GM12873 (cell line): Measurements from ENCODE around the gene WDFY1.

Experiments
- TF ChIP-seq, protein P1 (sequence below): IDR thresholded peaks from 2 replicates; pipeline ENCODE4 v1.5.1; 2012; ENCODE audit warnings: low read depth, mild to moderate bottlenecking, moderate library complexity, low read length, control low read depth; ENCODE audit not compliant: insufficient read depth; ENCODE audit errors: missing control alignments

The WDFY1 gene

DNA sequence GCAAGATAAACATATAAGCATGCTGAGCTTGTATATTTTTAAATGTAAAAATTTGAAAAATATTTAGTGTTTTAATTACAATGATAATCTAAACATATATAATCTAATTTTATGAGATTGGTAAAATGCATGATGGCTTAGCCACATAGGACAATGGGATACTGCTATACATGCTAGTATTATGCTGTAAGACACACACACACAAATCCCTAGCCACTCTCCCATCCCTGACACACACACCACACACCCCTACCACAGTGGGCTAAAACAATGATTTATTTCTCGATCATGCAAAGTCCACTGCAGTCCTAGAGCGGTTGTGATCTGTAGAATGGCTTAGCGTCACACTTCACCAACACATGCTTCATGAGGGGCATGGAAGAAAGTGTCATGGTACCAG lies 71.5 kb downstream of the WDFY1 start:
- TF ChIP-seq, protein P1, sequence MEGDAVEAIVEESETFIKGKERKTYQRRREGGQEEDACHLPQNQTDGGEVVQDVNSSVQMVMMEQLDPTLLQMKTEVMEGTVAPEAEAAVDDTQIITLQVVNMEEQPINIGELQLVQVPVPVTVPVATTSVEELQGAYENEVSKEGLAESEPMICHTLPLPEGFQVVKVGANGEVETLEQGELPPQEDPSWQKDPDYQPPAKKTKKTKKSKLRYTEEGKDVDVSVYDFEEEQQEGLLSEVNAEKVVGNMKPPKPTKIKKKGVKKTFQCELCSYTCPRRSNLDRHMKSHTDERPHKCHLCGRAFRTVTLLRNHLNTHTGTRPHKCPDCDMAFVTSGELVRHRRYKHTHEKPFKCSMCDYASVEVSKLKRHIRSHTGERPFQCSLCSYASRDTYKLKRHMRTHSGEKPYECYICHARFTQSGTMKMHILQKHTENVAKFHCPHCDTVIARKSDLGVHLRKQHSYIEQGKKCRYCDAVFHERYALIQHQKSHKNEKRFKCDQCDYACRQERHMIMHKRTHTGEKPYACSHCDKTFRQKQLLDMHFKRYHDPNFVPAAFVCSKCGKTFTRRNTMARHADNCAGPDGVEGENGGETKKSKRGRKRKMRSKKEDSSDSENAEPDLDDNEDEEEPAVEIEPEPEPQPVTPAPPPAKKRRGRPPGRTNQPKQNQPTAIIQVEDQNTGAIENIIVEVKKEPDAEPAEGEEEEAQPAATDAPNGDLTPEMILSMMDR = no peak

DNA sequence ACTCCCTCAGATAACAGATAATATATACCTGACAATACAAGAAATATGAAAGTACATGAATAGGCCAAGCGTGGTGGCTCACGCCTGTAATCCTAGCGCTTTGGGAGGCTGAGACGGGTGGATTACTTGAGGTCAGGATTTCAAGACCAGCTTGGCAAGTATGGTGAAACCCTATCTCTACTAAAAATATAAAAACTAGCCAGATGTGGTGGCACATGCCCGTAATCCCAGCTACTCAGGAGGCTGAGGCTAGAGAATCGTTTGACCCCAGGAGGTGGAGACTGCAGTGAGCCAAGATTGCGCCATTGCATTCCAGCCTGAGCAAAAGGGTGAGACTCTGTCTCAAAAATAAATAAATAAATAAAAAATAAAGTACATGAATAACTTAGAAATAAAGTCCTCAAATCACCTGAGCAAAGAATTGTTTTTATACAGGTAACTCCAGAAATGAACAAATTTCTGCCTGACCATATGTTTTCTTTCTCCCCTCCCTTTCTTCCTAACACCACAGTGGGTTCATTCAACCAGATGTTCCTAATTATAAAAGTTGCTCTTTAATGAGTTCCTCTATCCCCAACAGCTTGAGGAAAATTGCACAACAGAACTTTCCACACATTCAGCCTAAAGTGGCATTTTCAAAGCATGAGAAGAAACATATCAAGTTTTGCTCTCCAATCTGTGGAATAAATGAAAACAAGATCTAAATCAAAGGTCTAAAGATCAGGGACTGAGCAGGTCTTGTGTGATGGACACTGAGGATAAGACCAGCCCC lies 74.1 kb downstream of the WDFY1 start:
- TF ChIP-seq, protein P1 = no peak

DNA sequence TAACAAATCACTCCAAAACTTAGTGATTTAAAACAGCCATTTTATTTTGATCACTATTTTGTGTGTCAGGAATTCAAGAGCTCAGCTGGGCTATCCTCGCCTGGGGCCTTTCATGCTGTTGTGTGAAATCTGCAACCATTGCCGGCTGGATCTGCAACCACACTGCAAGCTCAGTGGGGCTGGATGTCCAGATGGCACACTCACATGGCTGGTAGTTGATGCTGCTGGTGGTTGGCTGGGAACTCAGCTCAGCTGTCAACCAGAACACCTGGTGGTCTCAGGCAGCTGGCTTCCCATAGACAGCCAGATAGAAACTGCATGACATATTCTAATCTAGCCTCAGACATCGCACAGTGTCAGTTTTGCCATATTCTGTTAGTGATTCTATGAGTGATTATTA lies 77.1 kb downstream of the WDFY1 start:
- TF ChIP-seq, protein P1 = no peak

DNA sequence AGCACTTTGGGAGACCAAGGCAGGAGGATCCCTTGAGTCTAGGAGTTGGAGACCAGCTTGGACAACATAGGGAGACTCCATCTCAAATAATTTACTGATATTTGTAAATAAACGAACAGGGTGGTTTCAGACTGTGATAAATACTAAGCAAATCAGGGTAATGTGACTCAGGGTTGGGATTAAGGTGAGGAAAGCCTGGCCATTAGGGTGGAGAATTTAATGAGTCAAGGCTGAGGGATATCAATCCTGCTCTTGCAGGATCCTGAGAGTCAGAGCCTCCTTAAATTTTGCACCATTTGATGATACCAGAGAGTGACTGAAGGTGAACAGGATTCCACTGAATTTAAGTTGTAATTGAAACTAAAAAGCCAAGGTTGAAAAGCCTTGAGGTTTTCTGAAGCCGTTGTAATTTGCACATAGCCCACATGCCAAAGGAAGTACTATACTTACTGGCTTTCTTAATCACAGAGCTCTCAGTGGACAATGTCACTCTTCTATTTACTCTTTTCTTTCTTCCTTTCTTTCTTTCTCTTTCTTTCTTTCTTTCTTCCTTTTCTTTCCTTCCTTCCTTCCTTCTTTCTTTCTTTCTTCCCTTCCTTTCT lies 79.1 kb downstream of the WDFY1 start:
- TF ChIP-seq, protein P1 = no peak

DNA sequence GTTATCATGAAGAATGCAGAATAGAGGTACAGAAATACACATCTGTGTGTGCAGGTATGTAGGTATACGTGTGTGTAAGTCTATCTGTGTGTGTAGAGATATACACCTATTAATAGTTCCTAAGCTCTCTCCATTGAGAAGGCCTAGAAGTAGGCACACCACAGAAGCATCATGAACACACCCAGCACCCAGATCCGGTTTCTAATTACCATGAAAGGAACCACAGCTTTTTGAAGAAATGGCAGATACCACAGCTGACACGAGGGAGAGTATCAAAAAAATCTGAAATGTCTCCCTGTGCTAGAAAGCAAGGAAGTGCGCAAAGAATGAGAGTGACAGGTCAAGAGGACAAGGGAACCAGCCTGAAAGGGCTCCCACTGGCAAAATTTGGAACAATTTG lies 80.0 kb downstream of the WDFY1 start:
- TF ChIP-seq, protein P1 = no peak

DNA sequence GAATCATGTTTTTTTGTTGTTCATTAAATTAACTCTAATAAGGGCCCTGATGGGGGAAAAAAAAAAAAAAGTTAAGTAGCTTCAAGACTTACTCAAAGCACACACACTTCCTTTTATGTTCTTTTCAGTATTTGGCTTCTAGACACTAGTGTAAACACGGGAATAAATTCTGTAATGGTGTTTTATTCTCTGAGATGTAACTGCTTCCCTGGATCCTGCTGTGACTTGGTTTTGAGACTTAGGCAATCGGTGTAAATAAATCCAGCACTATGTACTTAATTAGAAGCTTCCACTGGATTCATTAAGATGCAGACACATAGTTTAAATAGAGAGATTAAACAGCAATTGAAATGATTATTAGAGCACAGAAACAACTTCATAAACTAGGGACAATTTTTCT lies 81.6 kb downstream of the WDFY1 start:
- TF ChIP-seq, protein P1 = no peak

DNA sequence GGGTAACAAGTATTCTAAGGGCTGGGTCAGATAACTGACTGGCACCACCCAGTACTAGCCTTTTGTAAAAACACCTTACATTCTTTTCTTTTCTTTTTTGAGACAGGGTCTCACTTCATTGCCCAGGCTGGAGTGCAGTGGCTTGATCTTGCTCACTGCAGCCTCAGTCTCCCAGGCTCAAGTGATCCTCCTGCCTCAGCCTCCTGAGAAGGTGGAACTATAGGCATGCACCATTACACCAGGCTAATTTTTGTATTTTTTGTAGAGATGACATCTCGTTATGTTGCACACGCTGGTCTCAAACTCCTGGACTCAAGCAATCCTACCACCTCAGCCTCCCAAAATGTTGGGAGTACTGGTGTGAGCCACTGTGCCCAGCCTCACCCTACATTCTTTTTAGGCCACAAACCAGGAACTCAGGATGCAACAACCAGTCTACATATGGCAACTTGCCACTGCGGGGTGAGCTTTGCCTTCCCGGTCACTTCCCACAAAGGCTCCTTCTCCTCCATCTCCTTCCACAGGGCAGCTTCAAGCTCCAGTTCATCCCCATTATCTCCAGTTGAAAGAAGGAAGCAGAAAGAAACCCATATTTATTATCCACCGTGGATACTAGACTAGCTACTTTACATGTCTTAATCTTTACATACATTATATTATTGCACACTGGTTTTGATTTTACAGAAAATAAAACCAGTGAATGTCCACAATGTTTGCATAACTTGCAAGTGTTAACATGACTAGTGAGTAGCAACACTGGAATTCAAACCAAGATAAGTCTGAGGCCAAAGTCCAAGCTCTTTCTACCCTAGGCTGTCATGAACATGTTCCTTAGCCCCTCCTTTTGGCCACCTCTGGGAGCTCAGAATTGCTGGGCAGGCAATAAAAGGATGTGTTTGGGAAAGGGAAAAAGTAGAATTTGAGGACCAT lies 84.1 kb downstream of the WDFY1 start:
- TF ChIP-seq, protein P1 = no peak
